ENCODE results near the gene BTLA.

- no peak for TF ChIP-seq EZH2 (IDR thresholded peaks at IDR 0.05; ENCODE audit: borderline replicate concordance, insufficient read depth, low read length, poor library complexity, severe bottlenecking)
- no peak for TF ChIP-seq CTCF (IDR thresholded peaks at IDR 0.05; ENCODE audit: poor library complexity, severe bottlenecking)
- TF ChIP-seq RAD21 (conservative IDR thresholded peaks at IDR 0.05): no peak
- no peak for TF ChIP-seq MXI1 (conservative IDR thresholded peaks at IDR 0.05; ENCODE audit: poor library complexity, severe bottlenecking)
- no peak for TF ChIP-seq POLR2AphosphoS5 (IDR thresholded peaks at IDR 0.05)
- TF ChIP-seq SMC3 (conservative IDR thresholded peaks at IDR 0.05; ENCODE audit: poor library complexity): no peak
- no peak for TF ChIP-seq REST (IDR thresholded peaks at IDR 0.05; ENCODE audit: borderline replicate concordance)
Measured at GRCh38 chr3:112486811-112487505, 12.3 kb downstream of the BTLA start.

All from neural cell (in vitro differentiated cells).